Body of pancreas (tissue), 4 donors: ENCODE results near the gene CEACAM19. TPM values are rescaled to one million over a fixed set of nuclear protein-coding genes. Genes with fewer than 3 reads are reported as not detected.
"Not testable (repeated sequence)": the region's sequence is repeated elsewhere in the genome, so short reads cannot be mapped to it uniquely, and the experiment has no call there.

ENCODE experiments used
- ATAC-seq: fragments of 150-250 bp; one replicate; pipeline ENCODE4 v1.9.1; 2016
- DNase-seq, 4 donors: peaks; one replicate each; pipeline ENCODE4 v3.0.0-alpha.2; 2019
- H3K27ac ChIP-seq, 4 donors: fragments of 200-600 bp; sonication (generic); 1 replicate in 3 of 4; 2 replicates in 1 of 4; pipeline versions ENCODE4 v1.5.1 to v1.6.1; 2016 to 2019; ENCODE audit warnings: mild to moderate bottlenecking in 1 of 4, mixed read lengths in 1 of 4, moderate library complexity in 1 of 4
- H3K27me3 ChIP-seq, 2 donors: fragments of 200-600 bp; sonication (generic); one replicate each; pipeline ENCODE4 v1.6.0; 2016; ENCODE audit warnings: mild to moderate bottlenecking in 1 of 2
- H3K36me3 ChIP-seq, 2 donors: fragments of 200-600 bp; sonication (generic); replicated peaks in 1 of 2; 2 replicates each; pipeline ENCODE4 v1.5.1; 2016; ENCODE audit warnings: low read depth in 2 of 2; ENCODE audit not compliant: insufficient read depth in 1 of 2
- H3K4me1 ChIP-seq: fragments of 200-600 bp; sonication (generic); one replicate; pipeline ENCODE4 v1.6.0; 2016
- H3K4me3 ChIP-seq, 2 donors: fragments of 200-600 bp; sonication (generic); 1 replicate in 1 of 2; 2 replicates in 1 of 2; pipeline ENCODE4 v1.5.1; 2016 to 2019
- H3K9me3 ChIP-seq, 3 donors: fragments of 200-600 bp; sonication (generic); 1 replicate in 2 of 3; 2 replicates in 1 of 3; pipeline ENCODE4 v1.5.1; 2016
- CTCF ChIP-seq, 7 experiments: fragments of 450-650 bp in 4 of 7; fragments of 200-600 bp in 3 of 7; sonication (generic) in 3 of 7; IDR thresholded peaks; one replicate each; pipeline ENCODE4 v1.5.1; 2016 to 2019; ENCODE audit warnings: antibody characterized with exemption in 7 of 7
- POLR2A ChIP-seq, 3 donors: fragments of 450-650 bp; IDR thresholded peaks; one replicate each; pipeline ENCODE4 v1.6.1; 2016; ENCODE audit warnings: antibody characterized with exemption in 3 of 3, mild to moderate bottlenecking in 2 of 3
- WGBS, 2 donors: methylation state at CpG; one replicate each; pipeline ENCODE4 v1.1.5; 2017; 5-methylcytosine and 5-hydroxymethylcytosine counted together
- intact Hi-C: fragments of 100-400 bp; cut with DNase I; formaldehyde crosslinking; loops from one replicate; pipeline ENCODE4 v1.15.1; 2023
- total RNA-seq, 2 donors: library from RNA; depleted of rRNA; stranded (reverse); fragments of >200 nt; gene quantifications; one replicate each; pipeline ENCODE4 v1.1.0, GENCODE V29; 2016

CEACAM19 gene
- total RNA-seq, 2 donors from 2014 or later = 3.9 to 5.3 TPM

DNA sequence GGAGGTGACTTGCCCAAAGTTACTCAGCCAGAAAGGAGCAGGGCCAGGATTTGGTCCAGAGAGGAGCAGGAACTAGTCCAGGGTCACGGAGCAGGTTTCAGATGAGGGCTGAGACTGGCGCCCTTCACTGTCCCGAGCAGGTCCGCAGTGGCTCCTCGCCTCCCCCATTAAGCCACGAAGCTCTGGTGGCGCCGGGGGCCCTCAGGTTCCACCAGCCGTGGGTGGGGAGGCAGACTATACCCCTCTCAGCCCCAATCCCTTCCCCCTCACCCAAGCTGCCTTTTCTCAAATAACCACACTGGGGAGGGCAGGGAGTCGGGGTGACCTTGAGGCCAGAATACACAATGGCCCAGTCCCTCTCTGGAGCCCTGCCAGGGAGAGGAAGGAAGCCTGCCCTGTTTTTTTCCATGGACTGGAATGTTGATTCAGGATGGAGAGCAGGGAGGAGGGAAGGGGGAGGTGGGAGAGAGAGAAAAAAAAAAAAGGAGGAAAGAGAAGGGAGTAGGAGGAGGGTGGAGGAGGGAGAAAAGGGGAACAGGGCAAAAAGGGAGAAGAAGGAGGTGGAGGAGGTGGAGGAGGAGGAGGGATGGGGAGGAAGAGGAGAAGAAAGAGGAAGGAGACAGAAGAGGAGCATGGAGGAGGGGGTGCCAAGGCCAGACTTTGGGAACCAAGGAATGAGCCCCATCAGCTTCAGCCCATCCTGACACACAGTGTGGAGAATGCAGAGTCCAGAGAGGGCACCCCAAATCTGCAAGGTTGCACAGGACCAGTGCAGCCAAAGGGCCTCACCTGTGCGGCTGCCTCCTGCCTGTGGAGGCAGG, 47.4 kb downstream of the CEACAM19 start:
- Histone ChIP-seq H3K27me3 (no peaks in the 10 kb centered on the region), H3K36me3 (no peaks in the 10 kb centered on the region), H3K9me3 (no peaks in the 10 kb centered on the region), H3K4me1 (peaks cover 47% of the 10 kb centered on the region), H3K4me3 (no peak overlapping the region), H3K27ac (peak overlapping the region; percentile 94 to 96 (median 95))
- peak; percentile 94 to 97 (median 96) for DNase-seq
- peak in 2 of 3 donors; percentile 41 to 55 for TF ChIP-seq POLR2A (IDR thresholded peaks at IDR 0.05)
- peak in 4 of 7 experiments; percentile 20 to 32 (median 26) for TF ChIP-seq CTCF (IDR thresholded peaks at IDR 0.05)
- intact Hi-C loops = no loop called here
- ATAC-seq = peak; percentile 91
- WGBS, 2 donors = 3 to 14% methylated on average over 6 to 11 of the region's 11 CpGs

DNA sequence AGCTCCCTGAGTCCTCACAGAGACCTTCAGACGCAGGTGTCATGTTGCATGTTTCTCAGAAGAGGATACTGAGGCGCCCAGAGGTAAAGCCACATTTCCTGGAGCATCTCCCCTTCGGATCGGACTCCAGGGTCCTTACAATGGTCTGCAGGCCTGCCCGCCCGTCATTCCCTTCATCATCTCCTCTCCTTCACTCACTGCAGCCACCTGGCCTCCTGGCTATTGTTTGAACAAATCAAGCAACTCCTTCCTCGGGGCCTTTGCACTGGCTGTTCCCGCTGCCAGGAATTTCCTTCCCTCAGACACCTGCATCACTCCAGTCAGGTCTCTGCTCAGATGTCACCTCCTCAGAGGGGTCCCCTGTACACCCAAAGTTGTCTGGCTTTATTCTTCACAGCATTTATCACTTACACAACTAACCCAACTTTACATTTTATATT, 48.0 kb downstream of the CEACAM19 start:
- H3K27ac ChIP-seq = peak overlapping the region; percentile 53 to 96 (median 95)
- intact Hi-C loops = no loop called here
- no peaks in the 10 kb centered on the region for H3K36me3 ChIP-seq
- ATAC-seq = no peak
- no peak overlapping the region for H3K4me3 ChIP-seq
- 39 to 48% methylated on average over 7 to 8 of the region's 8 CpGs for WGBS, 2 donors
- DNase-seq = no peak
- H3K27me3 ChIP-seq = no peaks in the 10 kb centered on the region
- no peak for TF ChIP-seq CTCF (IDR thresholded peaks at IDR 0.05)
- TF ChIP-seq POLR2A (IDR thresholded peaks at IDR 0.05) = no peak
- no peaks in the 10 kb centered on the region for H3K9me3 ChIP-seq
- H3K4me1 ChIP-seq = peaks cover 53% of the 10 kb centered on the region

GRCh38 chr19:44720396-44720795, 49.1 kb downstream of the CEACAM19 start:
- H3K27me3 ChIP-seq, ATAC-seq, H3K9me3 ChIP-seq, H3K4me3 ChIP-seq, intact Hi-C loops, DNase-seq, H3K36me3 ChIP-seq: not testable (repeated sequence)
- 87 to 91% methylated on average over 9 of the region's 9 CpGs for WGBS, 2 donors
- H3K4me1 ChIP-seq = peaks cover 63% of the 10 kb centered on the region
- H3K27ac ChIP-seq = peak overlapping the region in 1 of 4 donors; percentile 32

GRCh38 chr19:44720945-44721344, 49.7 kb downstream of the CEACAM19 start:
- Histone ChIP-seq H3K4me3 (no peak overlapping the region), H3K4me1 (peaks cover 67% of the 10 kb centered on the region), H3K27ac (peak overlapping the region in 1 of 4 donors; percentile 7), H3K9me3 (no peaks in the 10 kb centered on the region), H3K36me3 (no peaks in the 10 kb centered on the region), H3K27me3 (no peaks in the 10 kb centered on the region)
- 75 to 76% methylated on average over 6 of the region's 6 CpGs for WGBS, 2 donors
- ATAC-seq (no peak), DNase-seq (no peak)
- intact Hi-C loops = no loop called here
- no peak for TF ChIP-seq CTCF (IDR thresholded peaks at IDR 0.05)
- TF ChIP-seq POLR2A (IDR thresholded peaks at IDR 0.05) = no peak

GRCh38 chr19:44721369-44721768, 50.1 kb downstream of the CEACAM19 start:
- intact Hi-C loops, H3K9me3 ChIP-seq, H3K27me3 ChIP-seq, DNase-seq, H3K4me3 ChIP-seq, ATAC-seq, H3K36me3 ChIP-seq: not testable (repeated sequence)
- H3K4me1 ChIP-seq = peaks cover 67% of the 10 kb centered on the region
- peak overlapping the region in 1 of 4 donors; percentile 7 for H3K27ac ChIP-seq
- WGBS, 2 donors = 76 to 81% methylated on average over 5 of the region's 5 CpGs
